ENCODE results near the gene PDE4D.

- TF ChIP-seq CTCF (IDR thresholded peaks at IDR 0.05) (no peak), POLR2A (IDR thresholded peaks at IDR 0.05) (no peak)
Measured at GRCh38 chr5:59416026-59416425, 477.5 kb downstream of the PDE4D start.
